Glutamatergic neuron (in vitro differentiated cells): ENCODE measurements around the gene ANO4. TPM values are rescaled to one million over a fixed set of nuclear protein-coding genes. Genes with fewer than 3 reads are reported as not detected.

Experiments
- DNase-seq: peaks from one replicate; pipeline ENCODE4 v3.0.0; 2022
- H3K27ac Mint-ChIP-seq: one replicate; pipeline ENCODE4 v1.8.0; 2020; ENCODE audit warnings: mild to moderate bottlenecking, mixed read lengths, inconsistent platforms; ENCODE audit not compliant: unreplicated experiment
- H3K27me3 Mint-ChIP-seq: one replicate; pipeline ENCODE4 v1.8.0; 2020; ENCODE audit warnings: mild to moderate bottlenecking, moderate library complexity, mixed read lengths, inconsistent platforms; ENCODE audit not compliant: unreplicated experiment
- H3K36me3 Mint-ChIP-seq: one replicate; pipeline ENCODE4 v1.8.0; 2020; ENCODE audit warnings: mild to moderate bottlenecking, mixed read lengths, inconsistent platforms; ENCODE audit not compliant: unreplicated experiment
- H3K4me1 Mint-ChIP-seq: one replicate; pipeline ENCODE4 v1.8.0; 2020; ENCODE audit warnings: mild to moderate bottlenecking, low read depth, mixed read lengths, inconsistent platforms; ENCODE audit not compliant: unreplicated experiment
- H3K4me3 Mint-ChIP-seq: one replicate; pipeline ENCODE4 v1.8.0; 2020; ENCODE audit warnings: mild to moderate bottlenecking, mixed read lengths, inconsistent platforms; ENCODE audit not compliant: unreplicated experiment
- H3K9me3 Mint-ChIP-seq: one replicate; pipeline ENCODE4 v1.8.0; 2020; ENCODE audit warnings: mild to moderate bottlenecking, moderate library complexity, mixed read lengths, inconsistent platforms; ENCODE audit not compliant: unreplicated experiment
- CTCF ChIP-seq: fragments of 200-600 bp; sonication (generic); IDR thresholded peaks from one replicate; pipeline ENCODE4 v1.5.0; 2021; ENCODE audit not compliant: partially characterized antibody, unreplicated experiment
- total RNA-seq: library from RNA; stranded (reverse); fragmentation: NEBNext Ultra II Directional; extraction: Animal tissue kit (Norgen Biotek cat#: 25700); gene quantifications from one replicate; pipeline ENCODE4 v1.2.1, GENCODE V29; 2021; ENCODE audit not compliant: unreplicated experiment

ANO4 gene
- total RNA-seq, 1 donor from 2014 or later: 38.0 TPM

- H3K36me3 Mint-ChIP-seq: no peaks in the 10 kb centered on the region
- H3K4me1 Mint-ChIP-seq: peaks cover 2% of the 10 kb centered on the region
- no peak for DNase-seq
- H3K9me3 Mint-ChIP-seq: no peaks in the 10 kb centered on the region
- TF ChIP-seq CTCF: no peak
- H3K4me3 Mint-ChIP-seq: no peak overlapping the region
- H3K27ac Mint-ChIP-seq: no peak overlapping the region
- H3K27me3 Mint-ChIP-seq: no peaks in the 10 kb centered on the region
Measured at GRCh38 chr12:100830003-100830795, 35.6 kb downstream of the ANO4 start.

- Mint-ChIP-seq H3K27ac (no peak overlapping the region), H3K4me3 (no peak overlapping the region), H3K4me1 (peaks cover 2% of the 10 kb centered on the region), H3K36me3 (no peaks in the 10 kb centered on the region), H3K9me3 (no peaks in the 10 kb centered on the region), H3K27me3 (no peaks in the 10 kb centered on the region)
- no peak for TF ChIP-seq CTCF
- no peak for DNase-seq
Measured at GRCh38 chr12:100833282-100833681, 38.7 kb downstream of the ANO4 start.

GRCh38 chr12:100840748-100841147 is 46.2 kb downstream of the ANO4 start:
- Mint-ChIP-seq H3K4me1 (no peaks in the 10 kb centered on the region), H3K27me3 (no peaks in the 10 kb centered on the region), H3K27ac (no peak overlapping the region), H3K36me3 (no peaks in the 10 kb centered on the region), H3K9me3 (no peaks in the 10 kb centered on the region), H3K4me3 (no peak overlapping the region)
- TF ChIP-seq CTCF: no peak
- no peak for DNase-seq

- no peak for DNase-seq
- TF ChIP-seq CTCF: no peak
- no peaks in the 10 kb centered on the region for H3K27me3 Mint-ChIP-seq
- no peaks in the 10 kb centered on the region for H3K9me3 Mint-ChIP-seq
- no peak overlapping the region for H3K27ac Mint-ChIP-seq
- no peaks in the 10 kb centered on the region for H3K4me1 Mint-ChIP-seq
- no peaks in the 10 kb centered on the region for H3K36me3 Mint-ChIP-seq
- H3K4me3 Mint-ChIP-seq: no peak overlapping the region
Measured at GRCh38 chr12:100842156-100842555, 47.6 kb downstream of the ANO4 start.

- DNase-seq: no peak
- TF ChIP-seq CTCF: no peak
- H3K4me3 Mint-ChIP-seq: no peak overlapping the region
- no peak overlapping the region for H3K27ac Mint-ChIP-seq
- H3K4me1 Mint-ChIP-seq: no peaks in the 10 kb centered on the region
- H3K36me3 Mint-ChIP-seq: no peaks in the 10 kb centered on the region
- H3K27me3 Mint-ChIP-seq: no peaks in the 10 kb centered on the region
- no peaks in the 10 kb centered on the region for H3K9me3 Mint-ChIP-seq
Measured at GRCh38 chr12:100843061-100843460, 48.5 kb downstream of the ANO4 start.
